ENCODE data around the gene ZCCHC17.
"Not testable (repeated sequence)": the region's sequence is repeated elsewhere in the genome, so short reads cannot be mapped to it uniquely, and the experiment has no call there.

The ZCCHC17 gene, protein sequence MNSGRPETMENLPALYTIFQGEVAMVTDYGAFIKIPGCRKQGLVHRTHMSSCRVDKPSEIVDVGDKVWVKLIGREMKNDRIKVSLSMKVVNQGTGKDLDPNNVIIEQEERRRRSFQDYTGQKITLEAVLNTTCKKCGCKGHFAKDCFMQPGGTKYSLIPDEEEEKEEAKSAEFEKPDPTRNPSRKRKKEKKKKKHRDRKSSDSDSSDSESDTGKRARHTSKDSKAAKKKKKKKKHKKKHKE

DNA sequence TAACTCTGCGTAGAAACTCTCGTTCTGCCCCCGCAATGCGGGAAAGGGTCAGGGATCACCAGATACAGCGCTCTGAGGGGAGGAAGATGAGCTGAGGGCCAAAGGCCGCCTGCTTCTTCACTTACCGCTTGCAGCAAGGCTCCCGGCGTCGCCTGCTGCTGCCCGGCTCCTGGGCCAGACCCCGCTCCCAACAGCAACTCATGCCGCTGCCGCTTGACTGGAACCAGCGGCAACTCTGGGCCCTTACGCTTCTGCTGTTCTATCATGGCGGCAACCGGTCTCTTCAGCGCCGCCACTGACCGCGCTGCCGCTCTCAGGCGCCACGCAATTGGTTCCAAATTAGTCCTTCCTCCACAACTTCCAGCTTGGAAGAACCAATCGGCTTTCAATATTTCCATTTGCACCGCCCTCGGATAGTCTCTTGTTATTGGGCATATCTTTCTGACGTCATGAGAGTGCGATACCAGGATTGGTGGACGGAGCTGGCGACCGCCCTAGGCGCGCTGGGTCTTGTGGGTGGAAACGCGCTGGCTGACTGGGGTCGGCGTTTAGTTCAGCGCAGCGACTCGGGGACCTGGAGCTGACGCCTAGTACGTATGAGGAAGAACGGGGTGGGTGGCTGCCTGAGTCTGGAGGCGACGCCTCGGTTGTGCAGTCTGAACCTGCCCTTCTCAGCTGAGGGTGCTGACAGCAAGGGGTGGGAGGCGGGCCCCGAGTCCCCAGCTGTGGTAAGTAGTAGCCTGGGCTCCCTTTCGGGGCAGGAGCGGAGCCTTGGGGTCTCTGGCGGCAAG lies at the start of gene ZCCHC17, which contains the start of gene SNRNP40:
Gene ZCCHC17 (plus strand): TSS at position 547 of the 791 bp plus-strand sequence. CDS start 13,067 bp downstream, outside the sequence.
Gene SNRNP40 (minus strand): TSS at position 303 of the 791 bp plus-strand sequence. CDS start 37 bp downstream, at position 266.
- peak; percentile 98 for DNase-seq

DNA sequence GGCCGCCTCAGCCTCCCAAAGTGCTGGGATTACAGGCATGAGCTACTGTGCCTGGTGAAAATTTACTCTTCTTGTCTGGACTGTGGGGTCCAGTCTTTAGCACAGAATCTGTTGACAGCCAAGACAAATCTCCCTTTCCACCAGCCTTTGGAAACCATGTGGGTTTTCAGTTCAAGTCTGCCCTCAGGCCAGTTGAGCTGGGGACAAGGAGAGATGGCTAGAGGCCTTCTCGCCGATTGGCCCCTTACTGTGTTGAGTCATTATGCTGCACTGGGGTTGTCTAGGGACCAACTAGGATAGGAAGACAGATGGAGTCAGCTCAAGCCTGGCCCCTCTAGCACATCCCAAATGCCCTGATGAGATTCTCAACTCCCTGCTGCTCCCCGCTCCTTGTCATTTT lies 48.6 kb upstream of the ZCCHC17 start:
- no peak for DNase-seq

- DNase-seq = no peak
These were observed 47.0 kb upstream of the ZCCHC17 start for GRCh38 chr1:31249854-31250253.

DNA sequence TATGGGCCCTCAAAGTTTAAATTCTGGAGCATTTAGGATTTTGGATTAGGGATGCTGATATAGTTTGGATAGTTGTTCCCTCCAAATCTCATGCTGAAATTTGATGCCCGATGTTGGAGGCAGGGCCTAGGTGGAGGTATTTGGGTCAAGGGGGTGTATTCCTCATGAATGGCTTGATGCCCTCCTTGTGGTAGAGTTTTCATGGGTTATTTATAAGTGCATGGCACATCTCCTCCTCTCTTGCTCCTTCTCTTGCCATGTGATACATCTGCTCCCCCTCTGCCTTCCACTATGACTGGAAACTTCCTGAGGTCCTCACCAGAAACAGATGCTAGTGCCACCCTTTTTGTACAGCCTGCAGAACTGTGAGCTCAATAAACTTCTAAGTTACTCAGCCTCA lies 39.6 kb upstream of the ZCCHC17 start:
- DNase-seq = no peak

GRCh38 chr1:31258581-31258980 lies 38.3 kb upstream of the ZCCHC17 start:
- DNase-seq = no peak

- no peak for DNase-seq
These were observed 37.1 kb upstream of the ZCCHC17 start for GRCh38 chr1:31259746-31260145.

- DNase-seq = no peak
These were observed 34.9 kb upstream of the ZCCHC17 start for GRCh38 chr1:31261916-31262315.

DNA sequence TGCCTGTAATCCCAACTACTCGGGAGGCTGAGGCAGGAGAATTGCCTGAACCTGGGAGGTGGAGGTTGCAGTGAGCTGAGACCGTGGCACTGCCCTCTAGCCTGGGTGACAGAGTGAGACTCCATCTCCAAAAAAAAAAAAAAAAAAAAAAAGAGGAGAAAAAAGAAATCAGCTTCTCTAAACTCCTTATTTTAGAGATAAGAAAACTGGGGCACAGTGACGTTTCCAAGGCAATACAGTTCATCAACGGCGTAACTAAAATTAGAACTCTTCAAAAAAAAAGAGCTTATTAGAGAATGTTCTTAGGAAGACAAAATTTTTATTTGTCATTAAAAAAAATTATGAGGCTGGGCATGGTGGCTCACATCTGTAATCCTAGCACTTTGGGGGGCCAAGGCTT lies 34.4 kb upstream of the ZCCHC17 start:
- not testable (repeated sequence) for DNase-seq

DNA sequence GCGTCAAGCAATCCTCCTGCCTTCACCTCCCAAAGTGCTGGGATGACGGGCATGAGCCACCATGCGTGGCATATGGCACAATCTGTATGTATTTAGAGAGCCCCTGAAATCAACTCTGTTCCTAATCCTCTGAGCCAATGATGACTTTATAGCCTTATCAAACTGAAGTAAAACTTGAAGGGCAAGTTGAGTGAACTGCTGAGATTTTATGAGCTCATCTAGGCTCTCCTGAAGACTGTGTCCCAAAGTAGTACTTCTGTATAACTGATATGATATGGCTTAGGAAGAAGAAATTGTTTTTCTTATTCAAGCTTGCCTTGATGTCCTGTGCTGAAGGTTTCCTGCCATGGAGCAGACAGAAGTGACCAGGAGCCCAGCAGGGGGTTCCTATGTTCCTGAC lies 33.4 kb upstream of the ZCCHC17 start:
- DNase-seq = no peak

DNA sequence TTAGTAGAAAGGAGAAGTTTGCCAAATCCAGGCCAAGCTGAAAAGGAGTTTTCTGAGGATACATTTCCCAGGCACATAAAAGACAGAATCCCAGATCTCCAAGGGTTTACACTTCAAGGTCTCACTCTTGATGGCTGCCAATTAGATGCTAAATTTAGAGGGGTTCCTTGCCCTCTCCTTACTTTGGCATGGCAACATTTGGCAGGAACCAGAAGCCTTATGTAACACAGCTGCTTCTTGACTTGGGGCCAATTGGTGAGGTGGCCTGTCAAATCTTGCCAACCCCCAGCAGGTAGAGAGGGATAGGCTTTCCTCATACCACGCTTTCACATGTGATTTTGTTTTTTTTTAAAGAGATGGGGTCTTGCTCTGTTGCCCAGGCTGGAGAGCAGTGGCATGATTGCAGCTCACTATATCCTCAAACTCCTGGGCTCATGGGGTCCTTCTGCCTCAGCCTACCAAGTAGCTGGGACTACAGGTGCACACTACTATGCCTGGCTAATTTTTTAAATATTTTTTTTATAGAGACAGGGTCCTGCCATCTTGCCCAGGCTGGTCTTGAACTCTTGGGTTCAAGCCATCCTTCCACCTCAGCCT lies 31.9 kb upstream of the ZCCHC17 start:
- DNase-seq = no peak

DNA sequence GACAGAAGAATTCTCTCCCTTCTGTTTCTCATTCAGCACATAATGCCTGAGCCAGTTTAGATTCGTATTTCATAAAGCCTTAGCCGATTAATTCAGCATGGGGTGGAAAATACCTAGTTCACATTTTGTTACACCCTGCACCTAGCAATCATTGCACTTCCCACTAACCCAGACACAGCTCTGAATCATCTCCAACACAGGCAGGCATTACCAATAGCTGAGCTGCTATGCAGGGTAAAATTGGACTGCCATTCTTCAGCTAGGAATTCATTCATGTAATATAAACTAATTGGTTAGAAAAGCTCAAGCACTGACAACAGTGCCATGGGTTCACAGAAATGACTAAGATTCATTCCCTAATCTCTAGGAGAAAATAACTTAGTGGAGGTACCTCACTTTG lies 30.3 kb upstream of the ZCCHC17 start:
- DNase-seq = no peak

GRCh38 chr1:31272369-31272768 lies 24.5 kb upstream of the ZCCHC17 start:
- no peak for DNase-seq

DNA sequence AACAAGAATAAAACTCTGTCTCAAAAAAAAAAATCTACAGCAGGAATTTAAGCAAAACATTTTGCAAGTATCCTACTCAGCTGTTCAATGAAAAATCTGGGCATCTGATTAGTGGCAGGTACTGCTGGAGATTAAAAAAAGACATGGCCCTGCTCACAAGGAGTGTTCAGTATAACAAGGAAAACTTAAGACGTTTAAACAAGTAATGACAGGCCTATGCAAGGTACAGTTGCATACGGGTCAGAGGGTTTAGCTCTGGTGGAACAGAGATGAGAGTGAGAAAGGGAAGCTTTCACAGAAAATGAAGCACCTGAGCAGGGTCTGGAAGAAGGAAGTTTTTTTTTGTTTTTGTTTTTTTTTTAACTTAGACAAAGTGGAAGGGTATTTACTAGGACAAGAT lies 23.2 kb upstream of the ZCCHC17 start:
- no peak for DNase-seq

GRCh38 chr1:31282426-31282825 lies 14.4 kb upstream of the ZCCHC17 start:
- not testable (repeated sequence) for DNase-seq

GRCh38 chr1:31287791-31288190 lies 9.0 kb upstream of the ZCCHC17 start:
- not testable (repeated sequence) for DNase-seq

- no peak for DNase-seq
These were observed 7.8 kb upstream of the ZCCHC17 start for GRCh38 chr1:31289021-31289420.

GRCh38 chr1:31295874-31296485 lies 852 bp upstream of the ZCCHC17 start:
- no peak for DNase-seq

DNA sequence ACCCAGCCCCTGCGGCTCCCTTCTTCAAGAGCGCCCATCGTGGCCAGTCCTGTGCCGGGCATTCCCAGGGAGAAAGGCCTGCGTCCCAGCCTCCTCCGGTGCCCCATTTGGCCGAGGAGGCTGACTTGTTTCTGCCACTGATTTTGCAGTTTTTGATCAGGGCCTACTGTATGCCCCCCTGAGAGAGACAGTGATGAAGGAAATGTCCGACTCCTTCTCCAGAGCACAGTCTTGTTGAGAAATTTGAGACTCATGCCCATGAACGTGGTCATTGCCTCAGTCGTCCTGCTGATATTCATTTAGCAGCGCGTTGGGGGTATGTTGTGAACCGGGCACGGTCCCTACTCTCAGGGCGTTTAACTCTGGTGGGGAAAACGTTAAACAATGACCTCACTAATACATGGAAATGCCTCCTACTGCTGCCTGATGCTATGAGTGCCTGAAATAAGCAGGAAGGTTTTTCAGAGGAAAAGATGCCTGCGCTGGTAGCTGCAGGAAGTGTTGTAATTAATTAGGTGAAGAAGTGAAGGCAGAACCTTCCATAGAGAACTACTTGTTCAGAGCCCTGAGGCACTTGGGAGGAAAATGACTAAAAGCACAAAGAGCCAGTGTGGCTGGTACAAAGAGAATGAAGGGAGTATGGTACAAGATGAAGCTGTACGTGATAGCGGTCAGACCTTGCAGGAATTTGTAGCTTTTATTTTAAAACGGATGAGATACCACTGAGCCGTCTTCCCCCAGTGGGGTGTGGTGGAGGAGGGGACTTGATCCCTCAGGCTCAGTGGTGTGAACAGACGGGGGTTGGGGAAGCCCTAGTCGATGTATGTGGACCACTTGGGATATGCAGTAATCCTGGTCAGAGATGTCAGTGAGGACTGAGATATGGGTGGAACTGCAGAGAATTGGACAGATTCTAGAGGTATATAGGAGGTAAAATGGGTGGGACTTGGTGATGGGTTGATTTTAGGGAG lies 730 bp downstream of the ZCCHC17 start:
- no peak for DNase-seq

- DNase-seq = no peak
These were observed 2.5 kb downstream of the ZCCHC17 start for GRCh38 chr1:31299365-31299764.

GRCh38 chr1:31300193-31300592 lies 3.4 kb downstream of the ZCCHC17 start:
- peak; percentile 35 for DNase-seq

GRCh38 chr1:31302709-31303441 lies 6.0 kb downstream of the ZCCHC17 start:
- DNase-seq = no peak

Measured in CD4-positive, alpha-beta T cell treated with Interleukin-12 subunit alpha and Interleukin-12 subunit beta, for 1 hour (primary cell).